DOHH2 (cell line): ENCODE measurements around the gene PLK3.

Source experiments
- H3F3A ChIP-seq: fragments of 200-600 bp; sonication (generic), shearing (Covaris generic); 2 replicates; pipeline ENCODE4 v1.6.0; 2016; ENCODE audit warnings: antibody characterized with exemption, mild to moderate bottlenecking; ENCODE audit not compliant: control insufficient read depth, insufficient read depth
- H3K27ac ChIP-seq: fragments of 200-600 bp; sonication (generic); 2 replicates; pipeline ENCODE4 v1.5.1; 2014; ENCODE audit warnings: low read depth, mild to moderate bottlenecking, low read length, moderate library complexity
- H3K27me3 ChIP-seq: fragments of 200-600 bp; sonication (generic); 2 replicates; pipeline ENCODE4 v1.6.1; 2014; ENCODE audit warnings: mild to moderate bottlenecking, low read length, mixed read lengths; ENCODE audit not compliant: control insufficient read depth
- H3K36me3 ChIP-seq: fragments of 200-600 bp; sonication (generic); 2 replicates; pipeline ENCODE4 v1.6.1; 2014; ENCODE audit warnings: mild to moderate bottlenecking, low read length, moderate library complexity, mixed read lengths; ENCODE audit not compliant: control insufficient read depth
- H3K4me1 ChIP-seq: fragments of 200-600 bp; sonication (generic); 2 replicates; pipeline ENCODE4 v1.6.1; 2014; ENCODE audit warnings: mild to moderate bottlenecking, low read length, mixed read lengths; ENCODE audit not compliant: control insufficient read depth
- H3K4me2 ChIP-seq: fragments of 200-600 bp; sonication (generic); 2 replicates; pipeline ENCODE4 v1.6.0; 2014; ENCODE audit warnings: mild to moderate bottlenecking, low read length, moderate library complexity
- H3K4me3 ChIP-seq: fragments of 200-600 bp; sonication (generic); 2 replicates; pipeline ENCODE4 v1.5.1; 2014; ENCODE audit warnings: mild to moderate bottlenecking, low read length, mixed read lengths
- H3K79me2 ChIP-seq: fragments of 200-600 bp; sonication (generic); 2 replicates; pipeline ENCODE4 v1.6.1; 2014; ENCODE audit warnings: mild to moderate bottlenecking, low read length, mixed read lengths; ENCODE audit not compliant: control insufficient read depth
- H3K9me2 ChIP-seq: fragments of 200-600 bp; sonication (generic); replicated peaks from 2 replicates; pipeline ENCODE4 v1.6.1; 2014; ENCODE audit warnings: mild to moderate bottlenecking, low read length, mixed read lengths; ENCODE audit not compliant: control insufficient read depth
- H3K9me3 ChIP-seq: fragments of 200-600 bp; sonication (generic); 2 replicates; pipeline ENCODE4 v1.6.1; 2014; ENCODE audit warnings: antibody characterized with exemption, low read length, mixed read lengths; ENCODE audit not compliant: control insufficient read depth, insufficient read depth
- H4K20me1 ChIP-seq: fragments of 200-600 bp; sonication (generic); 2 replicates; pipeline ENCODE4 v1.6.0; 2014; ENCODE audit warnings: low read depth, mild to moderate bottlenecking, antibody characterized with exemption, low read length, moderate library complexity; ENCODE audit not compliant: control insufficient read depth, insufficient read depth
- CTCF ChIP-seq: fragments of 200-600 bp; sonication (generic); IDR thresholded peaks from one replicate; pipeline ENCODE4 v1.5.1; 2014; ENCODE audit warnings: antibody characterized with exemption, mild to moderate bottlenecking, low read depth, low read length; ENCODE audit not compliant: poor library complexity, severe bottlenecking
- EZH2phosphoT487 ChIP-seq: fragments of 200-600 bp; sonication (generic); IDR thresholded peaks from 2 replicates; pipeline ENCODE4 v1.6.1; 2017; ENCODE audit warnings: borderline replicate concordance, mild to moderate bottlenecking, antibody characterized with exemption, low read length, moderate library complexity, mixed read lengths

Gene PLK3

GRCh38 chr1:44828003-44828651, 27.9 kb downstream of the PLK3 start:
- Histone ChIP-seq H3K27me3 (no peaks in the 10 kb centered on the region; the same call in 1 of the 2 replicates), H3K36me3 (no peaks in the 10 kb centered on the region), H3K4me2 (no peak overlapping the region), H4K20me1 (no peaks in the 10 kb centered on the region), H3K9me3 (no peaks in the 10 kb centered on the region), H3K9me2 (no peaks in the 10 kb centered on the region), H3F3A (no peaks in the 10 kb centered on the region), H3K79me2 (no peaks in the 10 kb centered on the region), H3K4me3 (no peak overlapping the region), H3K27ac (no peak overlapping the region), H3K4me1 (no peaks in the 10 kb centered on the region)
- no peak for TF ChIP-seq EZH2phosphoT487
- TF ChIP-seq CTCF = no peak

GRCh38 chr1:44828841-44829440, 28.8 kb downstream of the PLK3 start:
- no peak overlapping the region for H3K27ac ChIP-seq
- H3K9me3 ChIP-seq = no peaks in the 10 kb centered on the region
- H3K4me3 ChIP-seq = no peak overlapping the region

GRCh38 chr1:44829506-44830384, 29.6 kb downstream of the PLK3 start:
- H3K4me1 ChIP-seq = no peaks in the 10 kb centered on the region
- H3K4me2 ChIP-seq = no peak overlapping the region
- H3K27me3 ChIP-seq = no peaks in the 10 kb centered on the region; the same call in 1 of the 2 replicates
- no peaks in the 10 kb centered on the region for H3F3A ChIP-seq
- H3K9me2 ChIP-seq = no peaks in the 10 kb centered on the region
- no peaks in the 10 kb centered on the region for H3K79me2 ChIP-seq
- H3K36me3 ChIP-seq = no peaks in the 10 kb centered on the region
- H4K20me1 ChIP-seq = no peaks in the 10 kb centered on the region
- H3K9me3 ChIP-seq = no peaks in the 10 kb centered on the region
- no peak overlapping the region for H3K4me3 ChIP-seq
- no peak overlapping the region for H3K27ac ChIP-seq
- TF ChIP-seq CTCF = no peak
- TF ChIP-seq EZH2phosphoT487 = no peak

More at GRCh38 chr1:44828841-44829440, 28.8 kb downstream of the PLK3 start:
- no peaks in the 10 kb centered on the region for H3K36me3 ChIP-seq
- H3K4me1 ChIP-seq = no peaks in the 10 kb centered on the region
- H3K9me2 ChIP-seq = no peaks in the 10 kb centered on the region
- TF ChIP-seq EZH2phosphoT487 = no peak
- TF ChIP-seq CTCF = no peak
- no peaks in the 10 kb centered on the region; the same call in 1 of the 2 replicates for H3K27me3 ChIP-seq
- no peaks in the 10 kb centered on the region for H3F3A ChIP-seq
- H4K20me1 ChIP-seq = no peaks in the 10 kb centered on the region
- H3K4me2 ChIP-seq = no peak overlapping the region
- H3K79me2 ChIP-seq = no peaks in the 10 kb centered on the region
